Adrenal gland (tissue), 12 donors: ENCODE measurements around the gene TEX52. TPM values are rescaled to one million over a fixed set of nuclear protein-coding genes. Genes with fewer than 3 reads are reported as not detected.
"Not testable (repeated sequence)": the region's sequence is repeated elsewhere in the genome, so short reads cannot be mapped to it uniquely, and the experiment has no call there.

ENCODE experiments used
- DNase-seq, 7 donors: peaks; one replicate each; pipeline ENCODE4 v3.0.0-alpha.2; 2019 to 2020
- H3K27ac ChIP-seq, 5 donors: fragments of 200-600 bp; sonication (generic) in 4 of 5; 1 replicate in 3 of 5; 2 replicates in 2 of 5; pipeline versions ENCODE4 v1.5.1 to v1.8.0; 2016 to 2020; ENCODE audit warnings: mild to moderate bottlenecking in 1 of 5
- H3K27me3 ChIP-seq: fragments of 200-600 bp; 2 replicates; pipeline ENCODE4 v1.8.0; 2021
- H3K36me3 ChIP-seq, 2 donors: fragments of 200-600 bp; replicated peaks in 1 of 2; 1 replicate in 1 of 2; 2 replicates in 1 of 2; pipeline versions ENCODE4 v1.5.1 to v1.8.0; 2018 to 2022
- H3K4me1 ChIP-seq, 2 donors: fragments of 200-600 bp; replicated peaks in 1 of 2; 1 replicate in 1 of 2; 2 replicates in 1 of 2; pipeline versions ENCODE4 v1.5.1 to v1.8.0; 2018 to 2021
- H3K4me3 ChIP-seq, 4 donors: fragments of 200-600 bp; sonication (generic) in 3 of 4; one replicate each; pipeline ENCODE4 v1.5.1; 2016 to 2018
- H3K9me3 ChIP-seq, 3 donors: fragments of 200-600 bp; sonication (generic) in 1 of 3; replicated peaks in 1 of 3; 1 replicate in 2 of 3; 2 replicates in 1 of 3; pipeline versions ENCODE4 v1.5.1 to v1.8.0; 2016 to 2021
- CTCF ChIP-seq, 6 experiments: fragments of 450-650 bp in 4 of 6; fragments of 200-600 bp in 2 of 6; sonication (generic) in 1 of 6; IDR thresholded peaks; 1 replicate in 5 of 6; 2 replicates in 1 of 6; pipeline versions ENCODE4 v1.5.1 to v1.8.0; 2016 to 2021; ENCODE audit warnings: antibody characterized with exemption in 6 of 6, mild to moderate bottlenecking in 2 of 6, moderate library complexity in 1 of 6
- POLR2A ChIP-seq, 2 donors: fragments of 450-650 bp; IDR thresholded peaks; one replicate each; pipeline ENCODE4 v1.6.1; 2017; ENCODE audit warnings: antibody characterized with exemption in 2 of 2, mild to moderate bottlenecking in 2 of 2, moderate library complexity in 1 of 2
- WGBS, 4 donors: extraction: QIAGEN DNeasy Blood & Tissue Kit in 2 of 4; methylation state at CpG; one replicate each; pipeline versions ENCODE4 v1.1.5 to v1.1.7; 2013 to 2017; 5-methylcytosine and 5-hydroxymethylcytosine counted together
- intact Hi-C, 2 donors: fragments of 100-400 bp; cut with DNase I; formaldehyde crosslinking; loops; one replicate each; pipeline versions ENCODE4 v1.14.1 to v1.15.0; 2022 to 2023
- polyA plus RNA-seq, 3 donors: library from polyadenylated mRNA; stranded (reverse); fragments of 200-250 nt in 2 of 3; fragments of 350-450 nt in 1 of 3; fragmentation: Illumina TruSeq in 1 of 3; extraction: RNeasy Lipid Tissue Mini Kit (QIAGEN cat#74804) in 1 of 3; gene quantifications; one replicate each; pipeline ENCODE4 v1.2.3, GENCODE V29; 2013 to 2014
- total RNA-seq, 9 donors: library from RNA; depleted of rRNA in 4 of 9; stranded (reverse); fragments of >200 nt in 4 of 9; fragments of 120-200 nt in 1 of 9; fragmentation: NEBNext Ultra II Directional in 1 of 9; extraction: Animal tissue kit (Norgen Biotek cat#: 25700) in 1 of 9; gene quantifications; one replicate each; pipeline versions ENCODE4 v1.1.0 to v1.2.4, GENCODE V29; 2013 to 2023
- donor health status: healthy with polysubstance abuse.
- donor health status: Bipolar disorder and iron deficiency.
- donor health status: DM: yes; HTN: yes; CAD: no.
- donor health status: DM: no; HTN: no; CAD: no.
- donor health status: DM: no; HTN: no; CAD: no.
- donor health status: DM: yes; HTN: yes; CAD: no.

TEX52 gene
- total and polyA plus RNA-seq, 12 donors = not detected

GRCh38 chr12:2877047-2877952, 20.5 kb upstream of the TEX52 start, which contains the start of the genes FOXM1 and RHNO1:
Gene FOXM1, minus strand, starts transcription at chr12:2877174. Its CDS starts 2,696 bp downstream, at chr12:2874478.
Gene RHNO1, plus strand, starts transcription at chr12:2877223. Its CDS starts 8,144 bp downstream, at chr12:2885367.
- peak; percentile 90 to 95 (median 92) for DNase-seq
- 0 to 1% (median 1%) methylated on average over 11 to 70 of the region's 70 CpGs for WGBS, 4 donors
- peak within 1 kb of the TSS; percentile 37 to 97 (median 66) for H3K4me3 ChIP-seq
- H3K4me1 ChIP-seq = peaks cover 5 to 14% of the 10 kb centered on the region in 2 donors
- TF ChIP-seq CTCF (IDR thresholded peaks at IDR 0.05) (peak in 3 of 6 experiments; percentile 6 to 17 (median 8)), POLR2A (IDR thresholded peaks at IDR 0.05) (peak; percentile 61 to 72)
- intact Hi-C loops = no loop called here
- no peaks in the 10 kb centered on the region for H3K9me3 ChIP-seq
- H3K27me3 ChIP-seq = no peaks in the 10 kb centered on the region
- peaks cover 0 to 8% of the 10 kb centered on the region in 2 donors for H3K36me3 ChIP-seq
- peak within 1 kb of the TSS; percentile 62 to 96 (median 94) for H3K27ac ChIP-seq

GRCh38 chr12:2876431-2877046, 19.7 kb upstream of the TEX52 start:
- Histone ChIP-seq H3K9me3 (no peaks in the 10 kb centered on the region), H3K27ac (peak overlapping the region in 3 of 5 donors; percentile 94 to 96 (median 95)), H3K36me3 (peaks cover 0 to 8% of the 10 kb centered on the region in 2 donors), H3K4me3 (peak overlapping the region in 3 of 4 donors; percentile 65 to 97 (median 66)), H3K27me3 (no peaks in the 10 kb centered on the region), H3K4me1 (peaks cover 5 to 14% of the 10 kb centered on the region in 2 donors)
- DNase-seq = peak in 1 of 7 donors; percentile 25
- no peak for TF ChIP-seq CTCF (IDR thresholded peaks at IDR 0.05)
- no peak for TF ChIP-seq POLR2A (IDR thresholded peaks at IDR 0.05)
- WGBS, 4 donors = 4 to 48% (median 10%) methylated on average over 4 to 38 of the region's 38 CpGs
- intact Hi-C loops = no loop called here

GRCh38 chr12:2868986-2869632, 12.3 kb upstream of the TEX52 start:
- H3K27ac ChIP-seq, H3K27me3 ChIP-seq, H3K36me3 ChIP-seq, intact Hi-C loops, DNase-seq, H3K9me3 ChIP-seq, H3K4me3 ChIP-seq, H3K4me1 ChIP-seq: not testable (repeated sequence)
- 90 to 96% (median 93%) methylated on average over 9 of the region's 9 CpGs for WGBS, 4 donors

- no peak for DNase-seq
- WGBS, 4 donors = 95 to 100% (median 97%) methylated on average over 6 to 9 of the region's 9 CpGs
These were observed 7.4 kb upstream of the TEX52 start for GRCh38 chr12:2864198-2864597.

GRCh38 chr12:2863402-2863801, 6.6 kb upstream of the TEX52 start:
- H3K27ac ChIP-seq, H3K36me3 ChIP-seq, H3K4me3 ChIP-seq, DNase-seq, H3K27me3 ChIP-seq, H3K4me1 ChIP-seq, intact Hi-C loops, H3K9me3 ChIP-seq: not testable (repeated sequence)
- WGBS, 4 donors = 95 to 97% (median 97%) methylated on average over 7 of the region's 7 CpGs

More at GRCh38 chr12:2864198-2864597, 7.4 kb upstream of the TEX52 start:
- TF ChIP-seq CTCF (IDR thresholded peaks at IDR 0.05) (no peak), POLR2A (IDR thresholded peaks at IDR 0.05) (no peak)
- intact Hi-C loops = no loop called here
- H3K4me1 ChIP-seq = no peaks in the 10 kb centered on the region
- no peaks in the 10 kb centered on the region for H3K9me3 ChIP-seq
- no peaks in the 10 kb centered on the region for H3K36me3 ChIP-seq
- no peak overlapping the region for H3K27ac ChIP-seq
- H3K27me3 ChIP-seq = no peaks in the 10 kb centered on the region
- H3K4me3 ChIP-seq = no peak overlapping the region
